HL-60/S4 treated with phorbol 12-myristate 13-acetate at 8.2 ng/mL for 4 days and 3 days (cell line): ENCODE data around the gene SNRPB2.

ENCODE experiments used
- in situ Hi-C: fragments of 300-500 bp; cut with MboI; formaldehyde crosslinking; loops from 2 replicates; pipeline ENCODE4 v1.15.0; 2022; ENCODE audit warnings: low sequenced_read_pairs

Gene SNRPB2

GRCh38 chr20:16719421-16719820, 10.4 kb upstream of the SNRPB2 start:
- in situ Hi-C loops: loop anchor here (25.0 kb wide), 1 partner anchor 107 kb away; no protein-coding TSS in a partner anchor

- in situ Hi-C loops: no loop called here
These were observed 746 bp upstream of the SNRPB2 start for GRCh38 chr20:16729080-16729479.

GRCh38 chr20:16732506-16733152, 2.8 kb downstream of the SNRPB2 start:
- in situ Hi-C loops: no loop called here

- in situ Hi-C loops: no loop called here
These were observed 10.7 kb downstream of the SNRPB2 start for GRCh38 chr20:16740365-16741072.

GRCh38 chr20:16744178-16744807, 14.5 kb downstream of the SNRPB2 start:
- in situ Hi-C loops: no loop called here

- in situ Hi-C loops: no loop called here
These were observed 15.4 kb downstream of the SNRPB2 start for GRCh38 chr20:16745204-16745603.

- in situ Hi-C loops: no loop called here
These were observed 17.5 kb downstream of the SNRPB2 start for GRCh38 chr20:16747291-16747811.

- in situ Hi-C loops: no loop called here
These were observed 18.6 kb downstream of the SNRPB2 start, which contains the start of gene OTOR for GRCh38 chr20:16748308-16748900. OTOR (plus strand) TSS chr20:16748358; CDS start chr20:16748402, 44 bp downstream.

GRCh38 chr20:16749573-16749972, 19.7 kb downstream of the SNRPB2 start:
- in situ Hi-C loops: no loop called here

- in situ Hi-C loops: no loop called here
These were observed 22.3 kb downstream of the SNRPB2 start for GRCh38 chr20:16752082-16752481.

GRCh38 chr20:16752901-16753300, 23.1 kb downstream of the SNRPB2 start:
- in situ Hi-C loops: no loop called here

GRCh38 chr20:16758454-16759180, 28.8 kb downstream of the SNRPB2 start:
- in situ Hi-C loops: no loop called here

GRCh38 chr20:16759181-16759563, 29.3 kb downstream of the SNRPB2 start:
- in situ Hi-C loops: no loop called here

- in situ Hi-C loops: no loop called here
These were observed 30.8 kb downstream of the SNRPB2 start for GRCh38 chr20:16760431-16761304.

GRCh38 chr20:16761305-16761829, 31.5 kb downstream of the SNRPB2 start:
- in situ Hi-C loops: no loop called here

- in situ Hi-C loops: no loop called here
These were observed 34.7 kb downstream of the SNRPB2 start for GRCh38 chr20:16764560-16764959.

- in situ Hi-C loops: no loop called here
These were observed 41.4 kb downstream of the SNRPB2 start for GRCh38 chr20:16771213-16771612.

- in situ Hi-C loops: no loop called here
These were observed 46.1 kb downstream of the SNRPB2 start for GRCh38 chr20:16775961-16776360.

- in situ Hi-C loops: no loop called here
These were observed 47.3 kb downstream of the SNRPB2 start for GRCh38 chr20:16777126-16777525.
